ENCODE data around the gene GNA12.

Gene GNA12

DNA sequence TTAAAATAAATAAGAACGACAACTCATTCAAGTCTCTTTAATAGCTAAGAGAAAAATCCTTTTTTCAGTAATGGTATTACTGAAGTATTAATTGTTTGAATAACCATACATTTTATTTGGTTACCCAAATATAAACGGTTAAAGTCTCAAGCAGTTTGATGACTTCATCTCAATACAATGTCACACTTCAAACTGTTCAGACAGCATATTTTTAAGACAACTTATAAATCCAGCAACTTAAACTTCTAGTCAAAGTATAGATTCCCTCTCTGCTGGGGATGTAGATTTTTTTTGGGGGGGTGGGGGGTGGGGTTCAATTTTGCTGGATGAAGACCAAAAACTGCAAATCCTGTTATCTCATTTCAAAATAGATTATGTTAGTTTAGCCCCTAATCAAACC, 42.0 kb downstream of the GNA12 start:
- DNase-seq: no peak

DNA sequence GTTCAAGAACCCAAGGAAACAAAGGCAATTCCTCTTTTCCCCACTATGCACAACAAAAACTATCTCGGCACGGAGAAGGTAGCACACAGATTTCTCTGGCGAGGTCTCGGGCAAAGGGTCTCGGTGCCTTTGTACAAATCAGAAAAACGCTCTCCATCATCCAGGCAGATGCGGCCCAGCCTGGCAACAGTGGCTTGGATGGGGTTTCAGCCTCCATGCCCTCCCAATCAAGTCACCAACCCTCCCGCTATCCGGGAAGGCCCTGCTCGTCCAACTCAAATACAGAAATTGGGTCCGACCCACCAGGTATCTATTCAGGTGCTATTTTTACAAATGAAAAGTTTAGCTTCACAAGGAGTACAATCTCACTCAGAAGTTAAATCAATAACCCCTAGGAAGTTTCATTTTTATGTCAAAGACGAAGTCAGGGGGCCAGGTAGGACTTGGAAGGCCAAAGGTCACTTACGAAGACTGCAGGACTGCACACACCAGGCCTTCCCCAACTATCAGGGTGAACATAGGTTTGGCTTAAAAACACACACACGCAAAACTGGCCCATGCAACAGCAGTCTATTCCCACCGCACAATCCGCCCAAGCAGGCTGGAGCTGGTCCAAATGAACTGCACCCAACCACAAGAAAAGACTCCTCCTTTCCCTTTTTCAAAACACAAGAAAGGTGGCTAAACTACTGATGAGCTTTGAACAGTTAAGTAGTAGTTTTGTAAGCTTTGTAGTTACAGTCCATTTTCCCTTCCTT, 43.0 kb downstream of the GNA12 start:
- no peak for DNase-seq

DNA sequence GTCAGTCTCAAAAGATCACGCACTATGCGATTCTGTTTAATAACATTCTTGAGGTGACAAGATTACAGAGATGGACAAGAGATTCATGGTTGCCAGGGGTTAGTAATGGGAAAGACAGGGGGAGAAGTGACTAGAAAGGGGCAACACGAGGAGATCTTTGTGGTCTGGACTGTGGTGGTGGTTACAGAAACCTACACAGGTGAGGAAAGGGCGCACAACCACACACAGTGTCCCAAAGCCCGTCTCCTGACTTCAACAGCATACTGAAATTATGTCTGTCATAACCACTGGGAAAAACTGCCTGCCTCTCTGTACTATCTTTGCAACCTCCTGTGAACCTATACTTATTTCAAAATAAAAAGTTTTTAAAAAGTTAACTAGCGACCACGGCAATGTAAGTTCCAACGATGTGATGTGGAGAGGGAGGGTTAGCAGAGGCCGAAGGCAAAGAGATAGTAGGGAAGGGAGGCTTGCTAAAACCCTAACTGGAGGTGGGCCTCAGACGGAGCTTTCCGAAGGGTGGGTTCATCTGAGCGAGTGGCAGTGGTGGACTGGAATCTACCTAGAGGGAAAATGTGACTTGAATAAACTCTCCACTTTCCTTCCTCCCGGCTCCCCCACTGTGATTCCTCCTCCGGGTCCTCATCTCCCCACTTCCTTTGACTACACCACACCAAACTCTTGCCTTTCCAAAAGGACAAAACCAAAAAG, 43.7 kb downstream of the GNA12 start:
- no peak for DNase-seq

DNA sequence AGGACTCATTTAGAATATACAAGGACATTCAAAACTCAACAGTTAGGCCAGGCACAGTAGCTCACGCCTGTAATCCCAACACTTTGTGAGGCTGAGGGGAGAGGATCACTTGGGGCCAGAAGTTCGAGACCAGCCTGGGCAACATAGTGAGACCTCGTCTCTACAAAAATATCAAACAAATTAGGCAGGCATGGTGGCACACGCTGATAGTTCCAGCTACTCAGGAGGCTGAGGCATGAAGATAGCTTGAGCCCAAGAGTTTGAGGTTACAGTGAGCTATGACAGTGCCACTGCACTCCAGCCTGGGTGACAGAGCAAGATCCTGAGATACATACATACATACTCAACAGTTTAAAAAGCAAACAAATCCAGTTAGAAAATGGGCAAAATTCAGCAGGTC, 44.9 kb downstream of the GNA12 start:
- DNase-seq: no peak

DNA sequence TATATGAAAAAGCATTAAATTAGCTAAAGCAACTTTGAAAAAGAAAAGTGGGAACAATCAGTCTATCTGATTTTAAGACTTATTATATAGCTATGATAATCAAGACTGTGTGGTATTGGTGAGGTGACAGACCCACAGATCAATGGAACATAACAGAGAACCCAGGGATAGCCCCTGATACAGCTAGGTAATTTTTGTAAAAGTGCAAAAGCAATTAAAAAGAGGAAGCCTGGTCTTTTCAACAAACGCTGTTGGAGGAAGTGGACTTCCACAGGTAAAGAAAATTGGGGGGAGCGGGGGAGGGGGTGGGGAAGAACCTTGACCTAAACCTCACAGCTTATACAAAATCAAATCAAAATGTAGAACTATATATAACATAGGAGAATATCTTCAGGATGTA, 45.4 kb downstream of the GNA12 start:
- no peak for DNase-seq

DNA sequence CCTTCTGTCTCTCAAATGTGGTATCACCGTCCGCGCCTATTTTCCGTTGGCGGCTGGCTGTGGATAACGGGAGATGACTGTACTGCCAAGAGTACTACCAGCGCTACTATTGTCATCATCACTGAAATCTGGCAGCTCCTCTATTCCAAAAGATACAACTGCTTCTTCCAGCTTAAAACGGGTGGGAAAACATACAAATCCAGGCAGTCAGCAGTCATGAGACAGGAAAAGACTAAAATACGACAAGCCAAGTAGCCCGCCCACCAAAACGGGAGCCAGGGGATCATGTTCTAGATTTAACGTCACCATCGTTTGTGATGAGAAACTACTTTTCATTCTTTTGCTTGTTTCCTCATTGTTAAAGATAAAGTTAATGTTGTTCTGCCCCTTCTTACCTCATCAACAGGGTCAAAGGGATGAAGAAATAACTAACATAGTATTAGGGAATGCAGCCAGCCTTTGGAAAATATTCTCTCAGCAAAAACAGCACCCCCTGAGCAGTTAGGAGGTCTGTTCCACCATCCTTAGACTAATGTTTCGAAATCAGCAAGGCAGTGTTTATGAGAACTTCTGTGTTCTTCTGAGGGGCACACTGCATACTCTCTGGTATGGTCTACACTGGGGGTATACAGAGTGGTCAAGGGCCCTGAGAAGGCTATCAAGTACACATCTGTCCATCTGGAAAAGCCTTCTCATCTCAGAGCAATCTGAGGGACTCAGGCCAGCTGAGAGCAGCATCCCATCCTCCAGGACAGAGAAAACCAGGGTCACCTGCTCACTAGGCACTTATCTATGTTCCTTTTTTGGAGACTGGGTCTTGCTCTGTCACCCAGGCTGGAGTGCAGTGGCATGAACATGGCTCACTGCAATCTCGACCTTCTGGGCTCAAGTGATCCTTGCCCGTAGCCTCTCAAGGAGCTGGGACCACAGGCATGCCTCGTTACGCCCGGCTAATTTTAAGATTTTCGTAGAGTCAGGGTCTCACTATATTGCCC, 47.5 kb downstream of the GNA12 start:
- no peak for DNase-seq

DNA sequence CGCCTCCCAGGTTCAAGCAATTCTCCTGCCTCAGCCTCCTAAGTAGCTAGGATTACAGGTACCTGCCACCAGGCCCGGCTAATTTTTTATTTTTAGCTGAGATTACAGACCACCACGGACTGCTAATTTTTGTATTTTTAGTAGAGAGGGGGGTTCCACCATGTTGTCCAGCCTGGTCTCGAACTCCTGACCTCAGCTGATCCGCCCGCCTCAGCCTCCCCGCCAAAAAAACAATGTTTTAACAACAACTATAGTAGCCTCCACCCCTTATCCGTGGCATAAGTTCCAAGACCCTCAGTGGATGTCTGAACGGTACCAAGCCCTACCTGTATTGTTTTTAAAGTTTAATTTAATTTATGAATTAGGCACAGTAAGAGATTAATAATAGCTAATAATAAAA, 48.2 kb downstream of the GNA12 start:
- DNase-seq: no peak

DNA sequence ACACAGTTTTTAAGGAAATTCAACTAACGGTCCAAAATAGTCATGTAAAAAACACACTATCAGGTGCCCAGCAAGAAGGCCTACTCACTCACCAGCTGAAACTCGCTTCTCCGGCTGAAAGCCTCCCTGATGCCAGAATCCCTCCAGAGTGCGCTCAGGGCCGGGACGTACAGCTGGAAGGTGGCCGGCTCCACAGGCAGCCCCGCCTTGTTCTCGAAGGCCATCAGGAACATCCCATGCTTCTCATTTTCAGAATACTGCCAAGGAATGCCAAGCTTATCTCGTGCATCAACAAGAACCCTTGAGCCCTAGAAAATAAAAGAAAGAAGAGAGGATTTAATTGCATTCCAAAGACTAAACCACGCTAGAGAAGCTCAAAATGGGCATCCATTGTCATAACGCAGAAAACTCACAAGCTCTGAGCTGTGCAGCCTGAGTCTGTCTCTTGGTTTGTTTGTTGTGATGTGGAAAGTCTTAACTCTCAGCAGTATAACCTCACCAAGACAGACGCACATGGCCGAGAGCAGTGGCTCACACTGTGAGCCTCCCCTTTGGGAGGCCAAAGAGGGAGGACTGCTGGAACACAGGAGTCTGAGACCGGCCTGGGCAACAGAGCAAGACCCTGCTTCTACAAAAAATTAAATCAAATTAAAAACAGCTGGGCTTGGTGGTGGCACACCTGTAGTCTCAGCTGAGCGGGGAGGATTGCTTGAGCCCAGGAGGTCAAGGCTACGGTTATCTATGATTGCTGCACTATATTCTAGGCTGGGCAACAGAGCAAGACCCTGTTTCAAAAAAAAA, 49.1 kb downstream of the GNA12 start:
- DNase-seq: no peak

DNA sequence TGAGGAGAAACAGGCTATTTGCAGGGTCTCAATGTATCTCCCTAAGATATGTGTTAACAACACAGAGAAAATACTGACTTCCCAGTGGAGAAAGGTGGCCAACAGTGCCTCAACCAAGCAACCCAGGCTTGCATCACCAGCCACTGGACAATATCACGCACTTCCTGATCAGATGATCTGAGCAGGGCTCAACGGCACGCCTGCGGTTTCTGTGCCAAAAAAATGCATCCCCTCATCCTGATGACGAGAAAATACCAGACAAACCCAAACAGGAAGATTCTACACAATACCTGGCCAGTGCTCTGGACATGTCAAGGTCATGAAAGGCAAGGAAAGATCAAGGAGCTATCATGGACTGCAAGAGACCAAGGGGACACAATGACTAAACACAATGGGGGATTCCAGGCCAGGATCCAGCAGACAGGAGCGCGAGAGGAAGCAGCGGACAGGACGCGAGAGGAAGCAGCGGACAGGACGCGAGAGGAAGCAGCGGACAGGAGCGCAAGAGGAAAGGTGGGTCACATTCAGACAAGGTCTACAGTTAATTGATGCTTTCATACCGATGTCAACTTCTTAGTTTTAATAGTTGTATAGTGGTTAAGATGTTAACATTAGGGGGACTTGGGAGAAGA, 51.1 kb downstream of the GNA12 start:
- DNase-seq: no peak

DNA sequence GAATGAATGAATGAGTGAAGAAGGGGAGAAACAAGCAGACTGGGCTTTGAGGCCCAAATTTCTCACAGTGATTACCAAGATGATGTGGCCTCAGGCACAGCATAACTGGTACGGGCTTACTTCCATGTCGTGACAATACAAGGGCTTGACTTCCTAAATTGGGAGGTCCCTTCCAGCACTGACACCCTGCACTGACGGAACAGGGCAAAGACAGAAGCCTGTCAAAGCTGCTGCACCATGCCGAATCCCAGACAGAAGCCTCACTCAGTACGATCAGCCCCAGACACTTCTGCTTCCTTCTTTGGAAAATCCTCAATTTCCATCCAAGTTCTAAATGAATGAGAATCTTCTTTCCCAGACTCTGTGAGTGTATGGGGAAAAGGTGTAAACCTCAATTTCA, 51.9 kb downstream of the GNA12 start:
- no peak for DNase-seq

DNA sequence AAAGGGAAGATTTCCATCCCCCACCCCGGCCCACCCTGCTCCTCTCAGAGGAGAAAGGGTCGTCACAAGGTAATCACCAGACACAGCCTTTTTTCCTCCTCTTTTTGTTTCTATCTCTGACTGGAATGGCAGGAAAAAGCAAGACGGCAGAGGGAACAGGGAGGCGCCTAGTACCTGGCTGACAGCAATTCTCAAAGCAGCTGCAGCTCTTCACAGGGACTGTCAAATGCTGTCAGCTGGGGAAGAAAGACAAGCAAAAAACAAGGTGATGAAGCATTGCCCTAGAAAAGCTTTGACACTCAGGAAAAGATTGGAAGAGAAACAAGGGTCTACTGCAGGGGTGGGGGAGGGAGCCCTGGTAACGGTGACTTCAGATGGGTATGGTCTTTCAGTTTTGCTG, 52.7 kb downstream of the GNA12 start:
- no peak for DNase-seq

DNA sequence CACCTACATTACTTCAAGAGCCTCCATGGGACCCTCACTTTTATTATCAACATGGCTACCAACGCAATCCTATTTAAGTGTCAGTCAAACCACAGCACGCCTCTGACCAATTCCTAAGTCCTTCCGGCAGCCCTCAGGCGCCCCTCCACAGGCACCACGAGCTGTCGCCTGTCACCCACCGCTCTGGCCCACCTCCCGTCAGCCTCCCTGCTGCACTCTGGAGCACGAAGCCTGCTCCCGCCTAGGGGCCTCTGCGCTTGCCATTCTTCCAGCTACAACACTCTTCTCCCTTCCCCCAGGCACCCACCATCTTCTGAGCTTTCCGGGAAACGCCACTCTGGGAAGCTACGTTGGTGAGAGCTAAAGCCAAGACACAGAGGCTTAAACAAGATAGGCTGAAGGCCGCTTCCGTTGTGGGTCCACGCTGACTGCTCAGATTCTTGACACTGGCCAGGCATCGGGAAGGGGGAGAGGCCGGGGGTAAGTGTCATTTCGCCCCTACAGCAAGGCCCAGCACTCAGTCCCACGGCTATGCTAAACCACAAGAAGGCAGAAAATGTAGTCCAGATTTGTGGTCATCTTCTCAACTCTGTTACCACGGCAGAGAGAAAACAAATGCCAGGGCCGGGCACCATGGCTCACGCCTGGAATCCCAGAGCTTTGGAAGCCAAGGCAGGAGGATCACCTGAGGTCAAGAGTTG, 56.7 kb downstream of the GNA12 start:
- DNase-seq: no peak

DNA sequence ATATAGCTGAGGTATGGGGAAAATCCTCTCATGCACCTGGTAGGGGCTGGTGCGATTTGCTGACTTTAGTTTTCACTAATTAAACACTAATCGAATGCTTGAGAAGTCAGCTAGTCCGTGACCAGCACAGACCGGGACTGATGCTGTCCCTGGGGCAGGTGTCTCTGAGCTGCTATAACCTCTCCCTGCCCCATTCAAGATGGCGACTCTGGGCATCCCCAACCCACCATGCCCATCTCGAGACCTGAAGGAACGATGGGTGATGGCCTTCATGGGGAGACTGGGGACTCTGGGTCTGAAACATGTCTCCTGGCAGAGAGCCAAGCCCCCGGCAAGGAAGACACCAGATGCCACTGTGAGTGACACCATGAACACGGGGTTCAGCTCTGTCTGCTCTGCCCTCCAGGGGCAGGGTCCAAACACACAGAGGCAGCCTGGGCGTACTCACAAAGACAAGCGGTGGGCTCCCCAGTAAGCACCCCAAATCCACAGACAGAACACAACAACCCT, 57.4 kb downstream of the GNA12 start:
- no peak for DNase-seq

DNA sequence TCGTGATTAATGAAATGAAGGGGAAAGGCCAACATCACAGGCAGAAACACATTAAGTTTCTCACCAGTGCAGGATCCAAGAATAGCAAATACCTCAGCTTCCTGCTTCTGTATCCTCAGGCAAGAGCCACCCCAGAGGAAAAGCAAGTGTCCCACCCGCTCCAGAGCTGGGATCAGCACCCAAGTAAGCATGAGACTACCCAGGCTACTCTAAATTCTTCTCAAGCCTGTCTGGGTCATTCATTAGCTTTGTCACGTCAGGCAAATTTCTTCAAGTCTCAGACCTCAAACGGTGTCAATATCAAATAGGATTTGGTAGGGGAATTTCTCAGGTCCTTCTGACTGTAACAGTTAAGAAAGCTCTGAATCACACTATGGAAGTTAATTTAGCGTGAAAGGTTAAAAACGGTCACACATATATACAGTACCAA, 59.0 kb downstream of the GNA12 start:
- no peak for DNase-seq

DNA sequence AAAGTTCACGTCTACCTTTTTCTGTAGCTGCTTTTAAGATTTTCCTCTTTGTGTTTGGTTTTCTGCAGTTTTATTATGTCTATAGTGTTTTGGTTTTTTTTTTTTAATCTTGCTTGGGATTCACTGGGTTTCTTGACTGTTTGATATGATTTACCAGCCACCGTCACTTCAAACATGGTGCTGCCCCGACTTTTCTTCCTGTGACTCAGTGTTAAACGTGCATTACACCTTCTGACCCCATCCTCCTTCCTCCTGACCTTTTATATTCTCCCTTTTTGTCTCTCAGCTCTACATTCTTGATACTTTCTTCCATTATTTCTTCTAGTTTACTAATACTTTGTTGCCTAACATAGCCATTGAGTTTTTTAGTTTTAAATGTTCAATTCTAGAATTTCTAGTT, 61.5 kb downstream of the GNA12 start:
- DNase-seq: no peak

DNA sequence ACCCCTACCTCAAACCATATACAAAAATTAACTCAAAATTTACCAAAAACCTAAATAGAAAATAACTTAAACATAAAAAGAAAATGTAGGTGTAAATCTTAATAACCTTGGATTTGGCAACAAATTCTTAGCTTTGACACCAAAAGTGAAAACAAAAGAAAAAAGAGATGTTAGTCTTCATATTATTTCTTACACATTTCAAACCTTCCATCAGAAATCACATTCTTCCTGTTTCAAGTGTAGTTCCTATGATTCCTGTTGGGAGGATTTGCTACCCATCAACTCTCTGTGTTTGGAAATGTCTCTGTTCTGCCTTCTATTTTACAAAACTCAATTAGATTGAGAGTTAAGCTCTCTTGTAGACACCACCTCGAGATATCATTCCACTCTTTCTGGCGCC, 62.0 kb downstream of the GNA12 start:
- no peak for DNase-seq

DNA sequence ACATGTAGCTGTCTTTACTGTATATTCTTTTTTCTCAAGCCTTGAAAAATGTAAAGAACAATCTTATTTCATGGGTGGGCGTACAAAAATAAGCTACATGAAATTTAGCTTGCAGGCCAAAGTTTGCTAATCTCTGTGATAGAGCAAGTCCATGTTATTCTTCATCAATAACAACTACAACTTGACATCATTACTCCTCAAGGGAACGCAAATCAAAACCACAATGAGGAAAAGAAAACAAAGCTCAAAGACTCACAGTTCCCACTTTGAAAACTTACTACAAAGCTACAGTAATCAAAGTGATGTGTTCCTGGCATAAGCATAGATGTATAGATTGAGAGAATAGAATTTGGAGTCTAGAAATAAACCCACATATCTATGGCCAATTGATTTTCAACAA, 62.5 kb downstream of the GNA12 start:
- no peak for DNase-seq

DNA sequence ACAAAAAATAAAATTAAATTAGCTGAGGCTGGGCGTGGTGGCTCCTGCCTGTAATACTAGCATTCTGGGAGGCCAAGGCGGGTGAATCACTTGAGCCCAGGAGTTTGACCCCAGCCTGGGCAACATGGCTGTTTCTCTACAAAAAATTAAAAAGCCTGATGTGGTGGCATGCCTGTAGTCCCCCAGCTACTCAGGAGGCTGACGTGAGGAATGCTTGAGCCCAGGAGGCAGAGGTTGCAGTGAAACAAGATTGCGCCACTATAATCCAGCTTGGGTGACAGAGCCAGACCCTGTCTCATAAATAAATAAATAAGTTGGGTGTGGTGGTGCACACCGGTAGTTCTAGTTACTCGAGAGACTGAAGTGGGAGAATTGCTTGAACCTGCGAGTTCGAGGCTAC, 65.1 kb downstream of the GNA12 start:
- DNase-seq: no peak

DNA sequence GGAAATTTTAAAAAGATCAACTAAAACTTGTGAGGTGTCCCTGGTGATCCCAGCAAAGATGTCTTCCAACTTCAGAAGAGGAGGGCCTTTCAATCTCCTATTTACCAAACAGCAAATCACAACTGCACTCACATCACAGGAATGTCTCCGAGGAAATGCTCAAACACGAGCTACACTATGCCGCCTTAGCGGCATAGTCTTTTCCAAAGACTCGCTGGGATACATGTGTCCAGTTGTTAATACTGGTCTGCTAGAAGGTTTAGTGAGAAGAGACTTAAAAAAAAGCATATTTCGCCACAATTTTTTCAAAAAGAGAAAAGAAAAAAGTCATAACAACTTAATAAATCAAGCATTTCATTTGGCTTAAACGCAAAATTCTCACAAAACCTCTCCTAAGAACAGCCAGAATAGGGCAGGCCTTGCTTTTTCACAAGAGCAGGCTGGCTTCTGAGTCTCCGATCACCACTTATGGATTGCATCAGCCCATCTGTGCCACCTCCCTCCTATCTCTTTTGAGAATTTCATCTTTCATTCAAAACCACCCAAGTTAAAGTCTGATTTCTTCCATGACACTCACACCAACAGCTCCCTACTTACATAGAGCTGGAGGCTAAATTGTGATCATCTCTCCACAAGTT, 66.1 kb downstream of the GNA12 start:
- no peak for DNase-seq

DNA sequence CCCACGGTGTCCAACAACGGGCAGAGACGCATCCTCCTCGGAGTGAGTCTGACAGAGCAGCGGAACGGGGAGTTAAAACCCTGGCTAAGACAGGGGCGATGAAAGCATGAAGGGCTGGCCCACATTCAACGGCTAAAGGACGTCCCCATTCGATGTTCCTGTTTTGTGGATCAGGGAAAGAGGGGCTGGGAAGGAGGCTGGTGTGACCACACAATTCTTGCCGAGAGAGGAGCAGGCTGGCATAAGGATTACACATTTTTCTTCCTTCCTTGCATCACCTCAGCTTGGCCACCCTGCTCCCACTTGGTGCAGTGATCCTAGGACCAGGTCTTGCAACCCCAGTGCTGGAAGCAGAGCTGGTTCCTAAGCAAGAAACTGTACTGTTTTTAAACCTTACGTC, 67.7 kb downstream of the GNA12 start:
- DNase-seq: no peak

DNA sequence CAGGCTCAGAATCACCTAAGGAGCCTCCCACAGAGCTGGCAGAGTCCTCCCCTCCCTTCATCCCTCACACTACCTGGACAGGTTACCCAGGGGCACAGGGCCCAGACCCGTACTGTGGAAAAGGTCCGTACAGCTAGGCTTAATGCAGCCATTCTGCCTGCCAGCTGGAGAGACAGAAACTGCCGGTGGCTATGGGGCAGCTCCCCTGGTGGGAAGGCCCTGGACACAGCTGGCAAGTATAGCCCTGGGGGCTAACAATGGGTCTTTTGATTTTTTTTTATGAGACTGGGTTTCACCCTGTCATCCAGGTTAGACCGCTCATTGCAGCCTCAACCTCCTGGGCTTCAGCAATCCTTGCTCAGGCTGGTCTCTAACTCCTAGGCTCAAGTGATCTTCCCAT, 68.3 kb downstream of the GNA12 start:
- no peak for DNase-seq

All from activated CD8-positive, alpha-beta memory T cell treated with anti-CD3 and anti-CD28 coated beads, Interleukin-2, amount 50 U/mL, for 48 hours (primary cell).